ENCODE results near the gene SRSF9.

The SRSF9 gene

GRCh38 chr12:120468821-120469449 is 613 bp downstream of the SRSF9 start:
- no peak for DNase-seq (ENCODE audit: low read depth, low spot score)
- H3K4me3 ChIP-seq (ENCODE audit: low read depth, low read length), result peak overlapping the region; percentile 96
- ChIA-PET POLR2A (interaction anchor here (0.7 to 1.3 kb wide), 2 partner anchors 25 to 27 kb away, joined by 3 to 4 read pairs; partner anchors contain the start of gene DYNLL1), CTCF (interaction anchor here (0.7 to 13.2 kb wide), 16 partner anchors 9 to 241 kb away, joined by 3 to 242 read pairs (median 6); partner anchors contain the start of genes DYNLL1, GATC, SIRT4 and TRIAP1)
- TF ChIP-seq, protein P1, sequence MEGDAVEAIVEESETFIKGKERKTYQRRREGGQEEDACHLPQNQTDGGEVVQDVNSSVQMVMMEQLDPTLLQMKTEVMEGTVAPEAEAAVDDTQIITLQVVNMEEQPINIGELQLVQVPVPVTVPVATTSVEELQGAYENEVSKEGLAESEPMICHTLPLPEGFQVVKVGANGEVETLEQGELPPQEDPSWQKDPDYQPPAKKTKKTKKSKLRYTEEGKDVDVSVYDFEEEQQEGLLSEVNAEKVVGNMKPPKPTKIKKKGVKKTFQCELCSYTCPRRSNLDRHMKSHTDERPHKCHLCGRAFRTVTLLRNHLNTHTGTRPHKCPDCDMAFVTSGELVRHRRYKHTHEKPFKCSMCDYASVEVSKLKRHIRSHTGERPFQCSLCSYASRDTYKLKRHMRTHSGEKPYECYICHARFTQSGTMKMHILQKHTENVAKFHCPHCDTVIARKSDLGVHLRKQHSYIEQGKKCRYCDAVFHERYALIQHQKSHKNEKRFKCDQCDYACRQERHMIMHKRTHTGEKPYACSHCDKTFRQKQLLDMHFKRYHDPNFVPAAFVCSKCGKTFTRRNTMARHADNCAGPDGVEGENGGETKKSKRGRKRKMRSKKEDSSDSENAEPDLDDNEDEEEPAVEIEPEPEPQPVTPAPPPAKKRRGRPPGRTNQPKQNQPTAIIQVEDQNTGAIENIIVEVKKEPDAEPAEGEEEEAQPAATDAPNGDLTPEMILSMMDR (IDR thresholded peaks at IDR 0.05; ENCODE audit: insufficient read depth, low read length, missing control alignments), result peak; percentile 14

GRCh38 chr12:120468325-120468820 is 1.2 kb downstream of the SRSF9 start:
- TF ChIP-seq, protein P1 (IDR thresholded peaks at IDR 0.05; ENCODE audit: insufficient read depth, low read length, missing control alignments), result no peak
- CTCF ChIA-PET, result interaction anchor here (1.1 to 13.2 kb wide), 11 partner anchors 10 to 240 kb away, joined by 3 to 242 read pairs (median 6); partner anchors contain the start of genes DYNLL1, GATC, SIRT4 and TRIAP1
- peak overlapping the region; percentile 96 for H3K4me3 ChIP-seq (ENCODE audit: low read depth, low read length)
- POLR2A ChIA-PET, result interaction anchor here (0.7 to 1.3 kb wide), 2 partner anchors 24 to 27 kb away, joined by 3 to 4 read pairs; partner anchors contain the start of gene DYNLL1
- DNase-seq (ENCODE audit: low read depth, low spot score), result no peak

GRCh38 chr12:120467439-120467838 is 2.1 kb downstream of the SRSF9 start:
- POLR2A ChIA-PET, result interaction anchor here (1.3 to 2.1 kb wide), 2 partner anchors 23 to 29 kb away, joined by 4 to 8 read pairs; partner anchors contain the start of gene DYNLL1
- CTCF ChIA-PET, result interaction anchor here (0.7 to 13.2 kb wide), 16 partner anchors 11 to 239 kb away, joined by 3 to 242 read pairs (median 4); partner anchors contain the start of genes COX6A1, DYNLL1, GATC and SIRT4
- TF ChIP-seq, protein P1 (IDR thresholded peaks at IDR 0.05; ENCODE audit: insufficient read depth, low read length, missing control alignments), result no peak
- H3K4me3 ChIP-seq (ENCODE audit: low read depth, low read length), result no peak overlapping the region
- no peak for DNase-seq (ENCODE audit: low read depth, low spot score)

GRCh38 chr12:120466560-120467315 is 2.8 kb downstream of the SRSF9 start:
- ChIA-PET POLR2A (interaction anchor here (2.1 kb wide), 1 partner anchor 29 kb away, joined by 8 read pairs; the partner anchor contains the start of gene DYNLL1), CTCF (interaction anchor here (0.7 to 13.2 kb wide), 18 partner anchors 8 to 165 kb away, joined by 3 to 242 read pairs (median 4); partner anchors contain the start of genes COX6A1, DYNLL1, GATC and SIRT4)
- H3K4me3 ChIP-seq (ENCODE audit: low read depth, low read length), result no peak overlapping the region
- no peak for DNase-seq (ENCODE audit: low read depth, low spot score)
- TF ChIP-seq, protein P1 (IDR thresholded peaks at IDR 0.05; ENCODE audit: insufficient read depth, low read length, missing control alignments), result peak; percentile 56

- ChIA-PET CTCF (interaction anchor here (0.6 to 13.2 kb wide), 10 partner anchors 9 to 148 kb away, joined by 3 to 242 read pairs (median 5); partner anchors contain the start of genes DYNLL1, GATC and TRIAP1), POLR2A (interaction anchor here (2.1 kb wide), 1 partner anchor 30 kb away, joined by 8 read pairs; the partner anchor contains the start of gene DYNLL1)
- TF ChIP-seq, protein P1 (IDR thresholded peaks at IDR 0.05; ENCODE audit: insufficient read depth, low read length, missing control alignments), result no peak
These were observed 3.8 kb downstream of the SRSF9 start for GRCh38 chr12:120465756-120466155.

More at GRCh38 chr12:120465756-120466155, 3.8 kb downstream of the SRSF9 start:
- DNase-seq (ENCODE audit: low read depth, low spot score), result no peak
- H3K4me3 ChIP-seq (ENCODE audit: low read depth, low read length), result no peak overlapping the region
